ENCODE data around the gene PSMA6. TPM values are rescaled to one million over a fixed set of nuclear protein-coding genes. Genes with fewer than 3 reads are reported as not detected.

The PSMA6 gene
- total RNA-seq, 2 donors from 2014 or later = 178 to 197 TPM

DNA sequence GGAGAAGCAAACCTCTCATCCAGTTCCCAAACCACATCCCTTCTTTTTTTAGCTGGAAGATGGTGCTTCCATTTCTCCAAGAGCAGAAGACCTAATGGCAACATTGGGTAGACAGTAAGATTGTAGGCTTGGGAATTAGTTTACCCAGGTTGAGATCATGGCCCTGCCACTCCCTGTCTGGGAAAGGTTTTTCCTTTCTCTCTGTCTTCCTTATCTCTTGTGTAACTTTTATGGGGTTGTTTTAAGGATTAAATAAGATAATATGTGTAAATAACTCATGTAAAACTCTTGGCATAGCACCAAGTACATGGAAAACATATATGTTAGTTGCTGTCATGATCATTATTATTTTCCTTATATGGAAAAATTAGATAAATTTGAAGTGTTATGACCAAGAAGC lies 23.2 kb upstream of the PSMA6 start:
- intact Hi-C loops (cut with DNase I) = no loop called here
- no peaks in the 10 kb centered on the region for H3K36me3 ChIP-seq
- peak; percentile 28 for DNase-seq

DNA sequence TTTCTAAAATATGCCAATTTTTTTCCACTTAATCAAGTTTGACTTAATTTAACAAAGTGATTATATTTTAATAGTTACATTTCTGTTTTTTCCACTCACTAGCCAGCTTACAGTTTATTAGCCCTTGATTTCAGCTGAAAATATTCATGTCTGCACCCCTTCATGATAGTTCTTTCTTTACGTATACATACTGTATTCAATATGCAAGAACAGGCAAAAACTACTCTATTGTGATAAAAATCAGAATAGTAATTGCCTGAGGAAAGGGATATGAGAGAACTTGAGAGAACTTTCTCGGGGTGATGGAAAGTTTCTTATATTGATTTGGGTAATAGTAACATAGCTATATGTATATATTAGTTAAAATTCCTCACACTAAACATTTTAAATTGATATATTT lies 17.4 kb upstream of the PSMA6 start:
- Histone ChIP-seq H3K9me3 (no peaks in the 10 kb centered on the region), H3K27me3 (no peaks in the 10 kb centered on the region), H3K36me3 (no peaks in the 10 kb centered on the region), H3K4me3 (no peak overlapping the region), H3K9ac (ENCODE audit: low read depth in 2 of 2, low read length in 2 of 2) (no peak overlapping the region), H3K27ac (no peak overlapping the region), H3K4me1 (no peaks in the 10 kb centered on the region)
- no peak for DNase-seq
- intact Hi-C loops (cut with DNase I) = no loop called here
- no peak for TF ChIP-seq CTCF (IDR thresholded peaks at IDR 0.05)

More for the DNA sequence above, 23.2 kb upstream of the PSMA6 start:
- Histone ChIP-seq H3K9me3 (no peaks in the 10 kb centered on the region), H3K27me3 (no peaks in the 10 kb centered on the region), H3K27ac (no peak overlapping the region), H3K4me3 (no peak overlapping the region), H3K9ac (ENCODE audit: low read depth in 2 of 2, low read length in 2 of 2) (no peak overlapping the region), H3K4me1 (no peaks in the 10 kb centered on the region)
- no peak for TF ChIP-seq CTCF (IDR thresholded peaks at IDR 0.05)

DNA sequence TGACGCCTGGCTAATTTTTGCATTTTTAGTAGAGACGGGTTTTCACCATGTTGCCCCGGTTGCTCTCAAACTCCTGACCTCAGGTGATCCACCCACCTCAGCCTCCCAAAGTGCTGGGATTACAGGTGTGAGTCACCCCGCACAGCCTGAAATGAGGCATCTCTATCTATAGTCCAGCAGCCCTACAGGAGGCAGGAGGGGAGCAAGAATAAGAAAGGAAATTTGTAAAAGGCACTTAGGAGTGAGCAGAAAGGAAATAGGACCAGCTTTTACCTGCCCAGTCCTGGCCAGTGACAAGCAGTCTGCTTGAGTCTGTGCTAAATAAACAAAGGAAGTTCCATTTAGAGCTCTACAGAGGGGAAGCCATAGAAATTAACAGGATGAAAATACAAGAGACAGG lies 15.0 kb upstream of the PSMA6 start:
- Histone ChIP-seq H3K27ac (no peak overlapping the region), H3K9ac (ENCODE audit: low read depth in 2 of 2, low read length in 2 of 2) (no peak overlapping the region), H3K4me3 (no peak overlapping the region), H3K27me3 (no peaks in the 10 kb centered on the region), H3K36me3 (no peaks in the 10 kb centered on the region), H3K4me1 (no peaks in the 10 kb centered on the region), H3K9me3 (no peaks in the 10 kb centered on the region)
- DNase-seq = no peak
- no peak for TF ChIP-seq CTCF (IDR thresholded peaks at IDR 0.05)
- intact Hi-C loops (cut with DNase I) = no loop called here

- TF ChIP-seq CTCF (IDR thresholded peaks at IDR 0.05) = no peak
- no peak overlapping the region for H3K4me3 ChIP-seq
Measured at GRCh38 chr14:35279369-35279768, 12.8 kb upstream of the PSMA6 start.

DNA sequence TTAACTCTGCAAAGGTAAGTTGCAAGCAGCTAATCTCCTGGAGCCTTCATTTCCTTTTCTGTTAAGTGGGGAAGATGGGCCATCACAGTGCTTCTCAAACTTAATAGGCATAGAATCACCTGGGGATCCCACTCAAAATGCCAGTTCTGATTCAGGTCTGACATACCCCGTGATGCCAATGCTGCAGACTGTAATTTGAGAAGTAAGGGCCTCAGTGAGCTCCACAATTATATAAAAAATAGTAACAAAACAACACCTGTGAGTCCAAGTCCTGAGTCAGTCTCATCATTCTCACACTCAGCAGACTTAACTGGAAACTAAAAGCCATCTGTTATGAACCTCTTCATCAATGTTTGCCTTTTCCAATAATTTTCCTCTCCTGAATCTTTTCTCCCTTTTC lies 10.8 kb upstream of the PSMA6 start:
- intact Hi-C loops (cut with DNase I) = no loop called here
- no peak overlapping the region for H3K4me3 ChIP-seq
- no peaks in the 10 kb centered on the region for H3K4me1 ChIP-seq
- H3K27me3 ChIP-seq = no peaks in the 10 kb centered on the region
- no peak overlapping the region for H3K27ac ChIP-seq
- no peaks in the 10 kb centered on the region for H3K36me3 ChIP-seq
- no peaks in the 10 kb centered on the region for H3K9me3 ChIP-seq
- no peak for TF ChIP-seq CTCF (IDR thresholded peaks at IDR 0.05)
- no peak for DNase-seq
- H3K9ac ChIP-seq (ENCODE audit: low read depth in 2 of 2, low read length in 2 of 2) = no peak overlapping the region

More at GRCh38 chr14:35279369-35279768, 12.8 kb upstream of the PSMA6 start:
- H3K27me3 ChIP-seq = no peaks in the 10 kb centered on the region
- H3K27ac ChIP-seq = no peak overlapping the region
- H3K9me3 ChIP-seq = no peaks in the 10 kb centered on the region
- intact Hi-C loops (cut with DNase I) = no loop called here
- DNase-seq = no peak
- H3K36me3 ChIP-seq = no peaks in the 10 kb centered on the region
- no peak overlapping the region for H3K9ac ChIP-seq (ENCODE audit: low read depth in 2 of 2, low read length in 2 of 2)
- H3K4me1 ChIP-seq = no peaks in the 10 kb centered on the region

DNA sequence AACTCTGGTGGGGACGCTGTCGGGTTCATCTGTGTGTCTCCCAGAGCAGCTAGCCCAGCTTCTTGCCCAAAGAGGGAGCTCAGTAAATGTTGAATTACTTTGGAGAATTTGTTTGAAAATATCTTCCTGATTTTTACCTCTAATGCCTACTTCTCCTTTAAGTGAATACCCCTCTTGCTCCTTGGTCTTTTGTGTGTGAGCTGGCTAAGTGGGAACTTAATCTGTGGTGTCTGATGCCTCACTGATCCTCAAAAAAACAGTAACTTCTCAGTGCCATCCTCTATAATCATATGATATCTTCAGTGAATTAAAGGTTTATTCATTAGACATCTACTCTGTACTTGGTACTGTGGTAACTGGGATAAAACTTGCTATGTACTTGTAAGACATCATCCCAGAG lies 7.7 kb upstream of the PSMA6 start:
- no peaks in the 10 kb centered on the region for H3K9me3 ChIP-seq
- intact Hi-C loops (cut with DNase I) = no loop called here
- H3K4me1 ChIP-seq = no peaks in the 10 kb centered on the region
- no peaks in the 10 kb centered on the region for H3K36me3 ChIP-seq
- no peak for DNase-seq
- TF ChIP-seq CTCF (IDR thresholded peaks at IDR 0.05) = no peak
- no peak overlapping the region for H3K9ac ChIP-seq (ENCODE audit: low read depth in 2 of 2, low read length in 2 of 2)
- H3K4me3 ChIP-seq = no peak overlapping the region
- H3K27ac ChIP-seq = no peak overlapping the region
- H3K27me3 ChIP-seq = no peaks in the 10 kb centered on the region

All from colonic mucosa (tissue), 4 donors.